Cardiac septum (tissue), 1 donor: ENCODE results near the gene C1orf167. TPM values are rescaled to one million over a fixed set of nuclear protein-coding genes. Genes with fewer than 3 reads are reported as not detected.
A peak's percentile ranks its signal among the peaks of the same experiment; 100 is the strongest.

ENCODE experiments used
- DNase-seq: peaks from one replicate; pipeline ENCODE4 v3.0.0-alpha.2; 2020; ENCODE audit warnings: low spot score
- intact Hi-C: fragments of 100-400 bp; cut with DNase I; formaldehyde crosslinking; loops from one replicate; pipeline ENCODE4 v1.14.0; 2022
- total RNA-seq: library from RNA; stranded (reverse); fragmentation: NEBNext Ultra II Directional; extraction: Animal tissue kit (Norgen Biotek cat#: 25700); gene quantifications from one replicate; pipeline ENCODE4 v1.2.1, GENCODE V29; 2021
- donor health status: DM: no; HTN: no; CAD: no.

Gene C1orf167
- total RNA-seq, 1 donor from 2014 or later, result 2.3 TPM

- no peak for DNase-seq
- intact Hi-C loops, result no loop called here
Observed at GRCh38 chr1:11733306-11733705, 28.7 kb upstream of the C1orf167 start.

- intact Hi-C loops, result loop anchor here (5.0 kb wide), 1 partner anchor 67 kb away; no protein-coding TSS in a partner anchor
- no peak for DNase-seq
Observed at GRCh38 chr1:11735531-11735853, 26.5 kb upstream of the C1orf167 start.

GRCh38 chr1:11735854-11736745, 25.9 kb upstream of the C1orf167 start, which contains the start of gene AGTRAP:
TSS of gene AGTRAP (plus strand) at chr1:11736136. CDS start at chr1:11736209, 73 bp downstream.
- intact Hi-C loops, result loop anchor here (1.0 to 5.0 kb wide), 2 partner anchors 49 to 66 kb away; no protein-coding TSS in a partner anchor
- DNase-seq, result peak; percentile 99

GRCh38 chr1:11736746-11737639, 25.0 kb upstream of the C1orf167 start:
- intact Hi-C loops, result loop anchor here (1.0 to 5.0 kb wide), 2 partner anchors 48 to 65 kb away; no protein-coding TSS in a partner anchor

GRCh38 chr1:11738096-11738495, 23.9 kb upstream of the C1orf167 start:
- intact Hi-C loops, result loop anchor here (5.0 kb wide), 1 partner anchor 64 kb away; no protein-coding TSS in a partner anchor

More at GRCh38 chr1:11736746-11737639, 25.0 kb upstream of the C1orf167 start:
- peak; percentile 79 for DNase-seq

GRCh38 chr1:11738783-11739182, 23.2 kb upstream of the C1orf167 start:
- DNase-seq, result no peak
- intact Hi-C loops, result loop anchor here (5.0 kb wide), 1 partner anchor 64 kb away; no protein-coding TSS in a partner anchor

More at GRCh38 chr1:11738096-11738495, 23.9 kb upstream of the C1orf167 start:
- no peak for DNase-seq

- intact Hi-C loops, result no loop called here
- DNase-seq, result no peak
Observed at GRCh38 chr1:11740258-11741192, 21.5 kb upstream of the C1orf167 start.

GRCh38 chr1:11741482-11741881, 20.5 kb upstream of the C1orf167 start:
- no peak for DNase-seq
- intact Hi-C loops, result no loop called here

GRCh38 chr1:11741919-11742558, 20.0 kb upstream of the C1orf167 start:
- intact Hi-C loops, result no loop called here
- no peak for DNase-seq

- no peak for DNase-seq
- intact Hi-C loops, result no loop called here
Observed at GRCh38 chr1:11744287-11744686, 17.7 kb upstream of the C1orf167 start.

GRCh38 chr1:11746092-11746491, 15.9 kb upstream of the C1orf167 start:
- DNase-seq, result no peak
- intact Hi-C loops, result no loop called here

- DNase-seq, result no peak
Observed at GRCh38 chr1:11746795-11747487, 15.1 kb upstream of the C1orf167 start.

GRCh38 chr1:11748294-11749202, 13.4 kb upstream of the C1orf167 start:
- DNase-seq, result no peak
- intact Hi-C loops, result no loop called here

More at GRCh38 chr1:11746795-11747487, 15.1 kb upstream of the C1orf167 start:
- intact Hi-C loops, result no loop called here

- DNase-seq, result peak; percentile 88
- intact Hi-C loops, result no loop called here
Observed at GRCh38 chr1:11749203-11749689, 12.7 kb upstream of the C1orf167 start.

GRCh38 chr1:11749996-11750395, 12.0 kb upstream of the C1orf167 start:
- no peak for DNase-seq
- intact Hi-C loops, result no loop called here

GRCh38 chr1:11751087-11751486, 10.9 kb upstream of the C1orf167 start:
- no peak for DNase-seq
- intact Hi-C loops, result no loop called here
